Tibial artery (tissue), 4 donors: Measurements from ENCODE around the gene FBXO15.

Source experiments
- DNase-seq, 2 donors: peaks; one replicate each; pipeline ENCODE4 v3.0.0-alpha.2; 2019
- H3K27ac ChIP-seq, 2 donors: fragments of 200-600 bp; sonication (generic) in 1 of 2; 1 replicate in 1 of 2; 2 replicates in 1 of 2; pipeline ENCODE4 v1.5.1; 2018 to 2019; ENCODE audit warnings: mild to moderate bottlenecking in 1 of 2
- H3K27me3 ChIP-seq, 2 donors: fragments of 200-600 bp; sonication (generic) in 1 of 2; one replicate each; pipeline versions ENCODE4 v1.5.1 to v1.6.0; 2016 to 2019
- H3K36me3 ChIP-seq, 3 donors: fragments of 200-600 bp; sonication (generic) in 2 of 3; one replicate each; pipeline ENCODE4 v1.5.1; 2016 to 2019; ENCODE audit warnings: mild to moderate bottlenecking in 2 of 3
- H3K4me1 ChIP-seq, 4 donors: fragments of 200-600 bp; sonication (generic) in 2 of 4; 1 replicate in 3 of 4; 2 replicates in 1 of 4; pipeline ENCODE4 v1.5.1; 2016 to 2019
- H3K4me3 ChIP-seq, 2 donors: fragments of 200-600 bp; sonication (generic) in 1 of 2; 1 replicate in 1 of 2; 2 replicates in 1 of 2; pipeline ENCODE4 v1.5.1; 2018 to 2019; ENCODE audit warnings: mild to moderate bottlenecking in 2 of 2
- H3K9me3 ChIP-seq, 3 donors: fragments of 200-600 bp; sonication (generic) in 1 of 3; one replicate each; pipeline ENCODE4 v1.5.1; 2016 to 2019
- CTCF ChIP-seq, 2 experiments: fragments of 200-600 bp in 1 of 2; fragments of 450-650 bp in 1 of 2; IDR thresholded peaks; one replicate each; pipeline ENCODE4 v1.5.1; 2017 to 2019; ENCODE audit warnings: antibody characterized with exemption in 2 of 2, mild to moderate bottlenecking in 1 of 2, moderate library complexity in 1 of 2
- intact Hi-C: fragments of 100-400 bp; cut with DNase I; formaldehyde crosslinking; loops from one replicate; pipeline ENCODE4 v1.15.0; 2023; ENCODE audit warnings: low total_unique reads

FBXO15 gene

GRCh38 chr18:74178884-74179283 is 31.2 kb upstream of the FBXO15 start:
- Histone ChIP-seq H3K27ac (no peak overlapping the region), H3K27me3 (peaks cover 0 to 6% of the 10 kb centered on the region in 2 donors), H3K4me3 (no peak overlapping the region), H3K9me3 (no peaks in the 10 kb centered on the region), H3K4me1 (no peaks in the 10 kb centered on the region), H3K36me3 (no peaks in the 10 kb centered on the region)
- intact Hi-C loops = no loop called here
- TF ChIP-seq CTCF (IDR thresholded peaks at IDR 0.05) = no peak
- no peak for DNase-seq

GRCh38 chr18:74175658-74176057 is 28.0 kb upstream of the FBXO15 start:
- Histone ChIP-seq H3K27me3 (peaks cover 0 to 9% of the 10 kb centered on the region in 2 donors), H3K36me3 (no peaks in the 10 kb centered on the region), H3K4me1 (no peaks in the 10 kb centered on the region), H3K9me3 (no peaks in the 10 kb centered on the region), H3K4me3 (no peak overlapping the region), H3K27ac (no peak overlapping the region)
- intact Hi-C loops = no loop called here
- DNase-seq = no peak
- no peak for TF ChIP-seq CTCF (IDR thresholded peaks at IDR 0.05)

- Histone ChIP-seq H3K27ac (no peak overlapping the region), H3K27me3 (peaks cover 0 to 9% of the 10 kb centered on the region in 2 donors), H3K36me3 (no peaks in the 10 kb centered on the region), H3K4me1 (no peaks in the 10 kb centered on the region), H3K9me3 (no peaks in the 10 kb centered on the region), H3K4me3 (no peak overlapping the region)
- DNase-seq = no peak
- no peak for TF ChIP-seq CTCF (IDR thresholded peaks at IDR 0.05)
- intact Hi-C loops = no loop called here
Measured at GRCh38 chr18:74173434-74173750, 25.8 kb upstream of the FBXO15 start.

- Histone ChIP-seq H3K27me3 (peaks cover 0 to 9% of the 10 kb centered on the region in 2 donors), H3K27ac (no peak overlapping the region), H3K36me3 (no peaks in the 10 kb centered on the region), H3K4me3 (no peak overlapping the region), H3K4me1 (no peaks in the 10 kb centered on the region), H3K9me3 (no peaks in the 10 kb centered on the region)
- DNase-seq = no peak
- intact Hi-C loops = no loop called here
- TF ChIP-seq CTCF (IDR thresholded peaks at IDR 0.05) = no peak
Measured at GRCh38 chr18:74172697-74173433, 25.2 kb upstream of the FBXO15 start.

- intact Hi-C loops = no loop called here
- no peaks in the 10 kb centered on the region for H3K4me1 ChIP-seq
- H3K27me3 ChIP-seq = peaks cover 0 to 9% of the 10 kb centered on the region in 2 donors
- no peak overlapping the region for H3K27ac ChIP-seq
- H3K4me3 ChIP-seq = no peak overlapping the region
- H3K36me3 ChIP-seq = no peaks in the 10 kb centered on the region
- H3K9me3 ChIP-seq = no peaks in the 10 kb centered on the region
- no peak for TF ChIP-seq CTCF (IDR thresholded peaks at IDR 0.05)
- no peak for DNase-seq
Measured at GRCh38 chr18:74171910-74172606, 24.4 kb upstream of the FBXO15 start.
